ENCODE measurements around the gene APOL4.

DNA sequence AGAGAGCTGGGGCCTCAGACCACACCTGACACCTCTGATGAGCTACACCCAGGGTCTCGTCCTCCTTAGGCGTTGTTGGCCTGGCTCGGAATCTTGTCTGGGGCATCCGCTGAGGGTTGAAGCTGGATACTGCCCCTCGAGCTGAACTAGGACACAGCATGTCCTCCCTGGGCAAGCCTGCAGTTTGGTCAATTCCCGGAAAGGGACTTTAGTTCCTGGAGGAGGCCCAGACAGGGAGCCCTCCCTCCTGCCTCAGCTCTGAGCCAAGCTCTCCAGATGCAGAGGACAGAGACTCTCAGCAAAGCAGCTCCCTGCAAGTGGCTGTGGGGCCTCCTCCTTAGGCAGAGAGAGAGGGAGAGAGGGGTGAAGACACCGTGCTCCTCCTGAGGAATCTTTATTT, 45.9 kb downstream of the APOL4 start:
- TF ChIP-seq EZH2 (IDR thresholded peaks at IDR 0.05; ENCODE audit: borderline replicate concordance, low read depth, low read length, poor library complexity, severe bottlenecking) = no peak
- TF ChIP-seq, protein P1, sequence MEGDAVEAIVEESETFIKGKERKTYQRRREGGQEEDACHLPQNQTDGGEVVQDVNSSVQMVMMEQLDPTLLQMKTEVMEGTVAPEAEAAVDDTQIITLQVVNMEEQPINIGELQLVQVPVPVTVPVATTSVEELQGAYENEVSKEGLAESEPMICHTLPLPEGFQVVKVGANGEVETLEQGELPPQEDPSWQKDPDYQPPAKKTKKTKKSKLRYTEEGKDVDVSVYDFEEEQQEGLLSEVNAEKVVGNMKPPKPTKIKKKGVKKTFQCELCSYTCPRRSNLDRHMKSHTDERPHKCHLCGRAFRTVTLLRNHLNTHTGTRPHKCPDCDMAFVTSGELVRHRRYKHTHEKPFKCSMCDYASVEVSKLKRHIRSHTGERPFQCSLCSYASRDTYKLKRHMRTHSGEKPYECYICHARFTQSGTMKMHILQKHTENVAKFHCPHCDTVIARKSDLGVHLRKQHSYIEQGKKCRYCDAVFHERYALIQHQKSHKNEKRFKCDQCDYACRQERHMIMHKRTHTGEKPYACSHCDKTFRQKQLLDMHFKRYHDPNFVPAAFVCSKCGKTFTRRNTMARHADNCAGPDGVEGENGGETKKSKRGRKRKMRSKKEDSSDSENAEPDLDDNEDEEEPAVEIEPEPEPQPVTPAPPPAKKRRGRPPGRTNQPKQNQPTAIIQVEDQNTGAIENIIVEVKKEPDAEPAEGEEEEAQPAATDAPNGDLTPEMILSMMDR (conservative IDR thresholded peaks at IDR 0.05; ENCODE audit: low read depth, low read length) = no peak
